Jurkat, Clone E6-1 (cell line): ENCODE measurements around the gene CD7.

Experiments used
- DNase-seq: peaks from one replicate; pipeline ENCODE4 v3.0.0-alpha.2; 2011; ENCODE audit warnings: low read depth, low spot score
- H3K4me3 ChIP-seq: 2 replicates; pipeline ENCODE4 v1.5.1; 2011; ENCODE audit warnings: mild to moderate bottlenecking, low read length, control low read depth, moderate library complexity

The CD7 gene

GRCh38 chr17:82287013-82287867, 30.2 kb downstream of the CD7 start:
- no peak for DNase-seq
- no peak overlapping the region for H3K4me3 ChIP-seq

DNA sequence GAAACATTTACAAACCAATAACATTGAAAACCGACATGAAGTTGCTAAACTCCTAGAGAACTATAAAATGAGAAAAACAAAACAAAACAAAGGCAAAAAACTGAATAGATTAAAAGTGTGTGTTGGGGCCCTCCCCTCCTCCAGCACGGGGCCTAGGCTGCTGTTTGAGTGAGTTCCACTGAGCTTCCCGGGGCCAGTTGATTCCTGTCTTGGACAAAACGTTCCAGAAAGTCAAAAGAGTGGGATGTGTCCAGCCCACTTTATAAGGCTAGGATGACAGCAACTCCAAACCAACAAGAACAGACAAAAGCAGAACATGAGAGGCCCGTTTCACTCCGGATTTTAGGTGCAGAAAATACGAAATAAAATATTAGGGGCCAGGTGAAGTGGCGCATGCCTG, 32.3 kb downstream of the CD7 start:
- no peak for DNase-seq
- no peak overlapping the region for H3K4me3 ChIP-seq

DNA sequence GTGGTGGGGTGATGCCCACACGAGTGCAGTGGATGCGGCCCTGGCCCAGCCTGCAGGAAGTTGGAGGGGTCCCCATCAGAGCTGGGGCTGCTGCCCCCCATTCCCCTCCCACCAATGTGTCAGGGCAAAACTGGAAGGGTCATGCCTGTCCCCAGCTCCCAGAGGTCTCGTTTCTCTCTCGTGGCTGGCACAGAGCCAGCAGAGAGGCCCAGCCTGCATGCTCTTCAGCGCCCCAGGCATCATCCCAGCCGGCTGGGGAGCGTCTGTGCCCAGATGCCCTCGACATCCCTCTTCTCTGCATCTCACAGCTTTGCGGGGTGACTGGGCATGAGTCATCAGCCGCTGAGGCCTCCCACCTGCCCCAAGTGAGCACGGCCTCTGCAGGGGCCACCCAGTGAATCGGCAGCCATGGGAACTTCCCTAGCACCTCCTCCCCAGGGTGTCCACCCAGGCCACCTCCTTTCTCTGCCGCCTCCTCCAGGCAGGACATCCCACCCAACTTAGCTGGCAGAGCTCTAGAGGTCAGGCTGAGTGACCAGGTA, 34.1 kb downstream of the CD7 start:
- no peak for DNase-seq
- no peak overlapping the region for H3K4me3 ChIP-seq

- DNase-seq: no peak
Measured at GRCh38 chr17:82282239-82283207, 34.9 kb downstream of the CD7 start.

GRCh38 chr17:82281502-82282238, 35.7 kb downstream of the CD7 start:
- H3K4me3 ChIP-seq: no peak overlapping the region
- no peak for DNase-seq

More at GRCh38 chr17:82282239-82283207, 34.9 kb downstream of the CD7 start:
- H3K4me3 ChIP-seq: no peak overlapping the region

GRCh38 chr17:82281076-82281475, 36.3 kb downstream of the CD7 start:
- no peak overlapping the region for H3K4me3 ChIP-seq
- DNase-seq: peak; percentile 55

GRCh38 chr17:82280537-82280936, 36.9 kb downstream of the CD7 start:
- H3K4me3 ChIP-seq: no peak overlapping the region
- DNase-seq: no peak

GRCh38 chr17:82278786-82279391, 38.5 kb downstream of the CD7 start:
- no peak for DNase-seq

DNA sequence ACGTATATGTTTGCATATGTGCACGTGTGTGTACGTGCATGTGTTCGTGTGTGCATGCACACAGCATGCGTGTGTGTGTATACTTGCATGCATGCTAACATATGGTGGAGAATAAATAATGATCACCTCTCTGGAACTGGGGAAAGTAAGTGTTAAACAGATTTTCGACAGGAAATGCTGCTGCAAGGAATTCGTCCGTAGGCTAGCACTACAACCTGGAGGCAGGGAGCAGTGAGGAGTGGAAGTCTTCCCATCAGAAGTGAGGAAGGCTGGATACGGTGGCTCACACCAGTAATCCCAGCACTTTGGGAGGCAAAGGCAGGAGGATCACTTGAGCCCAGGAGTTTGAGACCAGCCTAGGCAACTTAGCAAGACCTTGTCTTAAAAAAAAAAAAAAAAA, 39.1 kb downstream of the CD7 start:
- DNase-seq: no peak
- H3K4me3 ChIP-seq: no peak overlapping the region

More at GRCh38 chr17:82278786-82279391, 38.5 kb downstream of the CD7 start:
- H3K4me3 ChIP-seq: no peak overlapping the region

DNA sequence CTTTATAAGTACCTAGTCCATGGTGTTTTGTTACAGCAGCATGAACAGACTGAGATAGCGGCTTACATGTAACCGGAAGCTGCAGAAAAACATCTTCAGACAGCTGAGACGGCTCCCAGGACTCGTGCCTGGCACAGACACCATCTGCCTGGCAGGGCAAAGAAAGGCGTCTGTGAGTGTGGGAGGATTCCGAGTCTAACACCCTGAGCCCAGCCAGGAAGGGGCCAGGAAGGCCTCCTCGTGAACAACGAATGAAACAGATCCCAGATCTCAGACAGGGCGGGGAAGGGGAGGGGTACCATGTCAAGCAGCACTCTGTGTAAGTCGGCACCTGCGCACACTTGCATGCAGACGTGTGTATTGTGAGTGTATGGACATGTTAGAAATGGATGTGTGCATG, 39.6 kb downstream of the CD7 start:
- DNase-seq: no peak
- H3K4me3 ChIP-seq: no peak overlapping the region

DNA sequence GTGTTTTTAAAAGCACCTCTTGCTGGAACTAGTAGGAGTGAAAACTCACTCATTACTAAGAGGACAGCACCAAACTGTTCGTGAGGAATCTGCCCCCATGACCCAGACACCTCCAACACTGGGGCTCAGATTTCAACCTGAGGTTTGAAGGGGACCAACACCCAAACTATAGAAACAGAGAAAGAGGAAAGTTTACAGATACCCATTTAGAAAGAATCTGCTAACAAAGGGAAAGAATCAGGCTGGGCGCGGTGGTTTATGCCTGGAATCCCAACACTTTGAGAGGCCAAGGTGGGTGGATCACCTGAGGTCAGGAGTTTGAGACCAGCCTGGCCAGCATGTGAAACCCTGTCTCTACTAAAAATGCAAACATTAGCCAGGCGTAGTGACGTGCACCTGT, 40.5 kb downstream of the CD7 start:
- no peak for DNase-seq
- H3K4me3 ChIP-seq: no peak overlapping the region

- no peak for DNase-seq
- no peak overlapping the region for H3K4me3 ChIP-seq
Measured at GRCh38 chr17:82275326-82275725, 42.1 kb downstream of the CD7 start.

DNA sequence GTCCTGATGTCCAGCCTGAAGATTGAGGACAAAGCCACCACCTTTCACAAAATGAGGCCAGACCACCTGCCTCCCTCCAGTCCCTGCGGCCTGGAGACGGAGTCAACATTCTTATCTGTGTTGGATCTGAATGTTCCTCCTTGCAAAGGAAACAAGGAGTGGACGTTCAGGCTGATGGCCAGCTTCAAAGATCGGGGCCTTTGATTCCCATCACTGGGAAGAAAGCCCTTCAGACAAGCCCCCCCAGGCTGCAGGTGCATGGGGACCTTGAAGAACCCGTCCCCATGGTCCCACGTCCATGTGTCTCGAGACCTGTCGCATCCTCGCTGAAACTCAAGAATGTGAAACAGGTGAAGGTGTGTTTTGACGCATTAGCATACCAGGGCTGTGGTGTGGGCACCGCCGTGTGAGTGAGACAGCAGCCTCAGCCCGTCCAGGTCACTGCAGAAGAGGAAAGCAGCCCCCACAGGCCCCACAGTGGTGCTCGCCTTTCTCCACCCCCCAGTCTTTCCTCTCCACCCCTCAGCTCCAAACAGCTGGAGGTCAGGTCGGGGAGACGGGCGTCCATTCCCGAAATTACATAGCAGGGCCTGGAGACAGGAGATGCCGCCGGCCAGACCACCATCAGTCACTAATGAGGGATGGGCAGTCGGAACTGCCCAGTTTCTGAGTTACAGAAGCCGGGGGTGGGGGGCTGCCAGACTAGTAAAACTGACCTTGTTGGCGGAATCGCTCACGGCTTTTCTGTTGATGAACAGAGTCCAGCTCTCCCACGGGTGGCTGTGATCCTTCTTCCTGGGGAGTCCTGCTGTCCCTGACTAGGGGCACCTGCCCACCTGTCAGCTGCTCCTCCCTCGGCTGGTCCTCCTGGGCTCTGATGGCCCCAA, 43.0 kb downstream of the CD7 start:
- no peak for DNase-seq
- no peak overlapping the region for H3K4me3 ChIP-seq

GRCh38 chr17:82273327-82274133, 43.9 kb downstream of the CD7 start, which contains the start of gene CSNK1D:
CSNK1D (minus strand) TSS chr17:82273700; CDS start chr17:82273381, 319 bp downstream.
- peak; percentile 66 for DNase-seq
- peak within 1 kb of the TSS; percentile 64 for H3K4me3 ChIP-seq

DNA sequence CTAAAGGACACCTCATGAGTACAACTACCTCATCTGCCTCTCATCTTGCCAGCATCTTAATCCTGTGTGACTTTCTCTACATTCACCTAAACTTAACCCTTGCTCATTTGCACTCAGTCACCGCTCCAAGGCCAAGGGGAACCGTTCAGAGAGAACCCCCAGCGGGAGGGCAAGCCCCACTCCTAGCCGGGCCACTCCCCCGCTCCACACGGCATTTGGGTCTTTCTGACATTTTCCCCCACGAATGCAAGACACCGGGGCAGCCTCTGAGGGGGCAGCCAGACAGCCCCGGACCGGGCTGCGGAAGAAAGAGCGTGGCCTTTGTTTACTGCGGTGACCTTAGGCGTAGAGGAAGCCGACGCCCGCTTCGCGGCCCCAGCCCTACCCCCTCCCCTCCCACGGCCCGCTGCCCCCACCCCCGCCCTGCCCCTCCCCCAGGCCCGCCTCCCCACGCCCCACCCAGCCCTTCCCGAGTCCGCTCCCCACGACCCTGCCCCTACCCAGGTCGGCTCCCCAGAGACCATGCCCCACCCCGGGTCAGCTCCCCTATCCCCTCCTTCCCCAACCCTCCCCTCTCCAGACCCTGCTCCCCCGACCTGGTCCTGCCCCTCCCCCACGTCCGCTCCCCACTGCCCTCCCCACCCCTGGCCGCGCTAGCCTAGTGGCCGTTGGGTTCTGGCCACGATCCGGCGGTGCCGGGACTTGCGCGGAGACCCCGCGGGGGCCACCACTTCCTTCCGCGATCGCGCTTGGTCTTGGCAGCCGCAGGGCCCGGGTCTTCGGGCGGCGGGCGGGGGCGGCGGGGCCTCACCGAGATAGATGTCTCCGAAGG, 44.7 kb downstream of the CD7 start:
- H3K4me3 ChIP-seq: peak overlapping the region; percentile 64
- DNase-seq: no peak

DNA sequence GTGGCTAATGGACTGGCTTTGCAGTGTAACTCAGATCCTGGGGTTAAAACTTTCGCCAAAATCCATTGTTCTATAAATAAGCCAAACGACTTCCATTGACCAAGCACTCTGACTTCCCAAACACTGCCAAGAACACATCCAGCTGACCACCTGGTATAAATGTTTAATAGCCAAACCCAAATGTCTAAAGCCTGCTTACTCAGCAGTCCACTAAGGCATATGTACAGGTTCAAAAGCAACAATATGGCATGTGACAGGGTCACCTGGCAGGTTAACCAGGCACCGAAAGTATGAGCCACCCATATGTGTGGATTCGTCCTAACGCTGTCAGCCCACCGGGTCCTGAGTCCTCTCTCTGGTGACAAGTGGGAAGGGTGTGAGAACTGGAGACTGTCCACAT, 46.0 kb downstream of the CD7 start:
- no peak overlapping the region for H3K4me3 ChIP-seq
- DNase-seq: no peak
